Kidney (tissue), 14 donors: ENCODE data around the gene SSNA1. TPM values are rescaled to one million over a fixed set of nuclear protein-coding genes. Genes with fewer than 3 reads are reported as not detected.

Experiments used
- DNase-seq, 5 donors: peaks; one replicate each; pipeline ENCODE4 v3.0.0-alpha.2; 2013 to 2020
- FAIRE-seq: peaks from 2 replicates; lab custom pipeline; 2012; peaks lifted over from hg19 to GRCh38; lab: Jason Lieb, UNC
- H3K27ac ChIP-seq, 2 donors: one replicate each; pipeline ENCODE4 v1.7.0; 2013; ENCODE audit warnings: low read depth in 2 of 2, low read length in 2 of 2, inconsistent platforms in 1 of 2
- H3K27me3 ChIP-seq: one replicate; pipeline ENCODE4 v1.7.1; 2013; ENCODE audit warnings: low read length, inconsistent platforms; ENCODE audit not compliant: control insufficient read depth, insufficient read depth
- H3K36me3 ChIP-seq, 3 donors: one replicate each; pipeline versions ENCODE4 v1.7.0 to v1.7.1; 2013; ENCODE audit warnings: low read length in 3 of 3, control low read depth in 1 of 3, inconsistent platforms in 1 of 3; ENCODE audit not compliant: insufficient read depth in 3 of 3, control insufficient read depth in 2 of 3
- H3K4me1 ChIP-seq, 3 donors: one replicate each; pipeline versions ENCODE4 v1.7.0 to v1.7.1; 2013; ENCODE audit warnings: low read length in 3 of 3, inconsistent platforms in 1 of 3, low read depth in 1 of 3; ENCODE audit not compliant: control insufficient read depth in 2 of 3, insufficient read depth in 2 of 3
- H3K4me3 ChIP-seq, 3 donors: one replicate each; pipeline versions ENCODE4 v1.7.0 to v1.8.1; 2013; ENCODE audit warnings: low read length in 3 of 3, control low read depth in 1 of 3, inconsistent platforms in 1 of 3
- H3K9ac ChIP-seq, 3 donors: one replicate each; pipeline versions ENCODE4 v1.7.0 to v1.7.1; 2013; ENCODE audit warnings: low read length in 3 of 3, control low read depth in 1 of 3, inconsistent platforms in 1 of 3
- H3K9me3 ChIP-seq, 3 donors: one replicate each; pipeline versions ENCODE4 v1.7.0 to v1.7.1; 2013; ENCODE audit warnings: low read length in 3 of 3, control low read depth in 1 of 3, inconsistent platforms in 1 of 3; ENCODE audit not compliant: control insufficient read depth in 2 of 3, insufficient read depth in 1 of 3
- CTCF ChIP-seq: IDR thresholded peaks from 3 replicates; pipeline ENCODE4 v1.5.1; 2012; ENCODE audit warnings: mild to moderate bottlenecking, moderate library complexity, borderline replicate concordance; ENCODE audit not compliant: insufficient read depth; ENCODE audit errors: extremely low read depth
- intact Hi-C: fragments of 100-400 bp; cut with DNase I; formaldehyde crosslinking; loops from one replicate; pipeline ENCODE4 v1.11.1; 2022
- polyA plus RNA-seq: library from polyadenylated mRNA; stranded (reverse); fragments of 350-450 nt; fragmentation: Illumina TruSeq; extraction: RNeasy Lipid Tissue Mini Kit (QIAGEN cat#74804); gene quantifications from one replicate; pipeline ENCODE4 v1.2.3, GENCODE V29; 2014; ENCODE audit warnings: low read depth, low replicate concordance; ENCODE audit not compliant: insufficient read depth
- total RNA-seq: library from RNA; stranded (reverse); fragmentation: NEBNext Ultra II Directional; extraction: Animal tissue kit (Norgen Biotek cat#: 25700); gene quantifications from one replicate; pipeline ENCODE4 v1.2.1, GENCODE V29; 2021
- donor health status: control.
- donor health status: control.
- donor health status: control.
- donor health status: control.
- donor health status: control.
- donor health status: DM: yes; HTN: yes; CAD: no.
- donor health status: Normal renal cell carcinoma (clear cell type).

The SSNA1 gene
- total and polyA plus RNA-seq, 2 donors from 2014 or later: 52.5 to 131 TPM

GRCh38 chr9:137139468-137140150 lies 48.9 kb upstream of the SSNA1 start:
- H3K27me3 ChIP-seq: peaks cover 23% of the 10 kb centered on the region
- no peak for DNase-seq

GRCh38 chr9:137140151-137141012 lies 48.1 kb upstream of the SSNA1 start:
- TF ChIP-seq CTCF: no peak
- H3K36me3 ChIP-seq: no peaks in the 10 kb centered on the region
- FAIRE-seq (no peak), DNase-seq (no peak)
- H3K9me3 ChIP-seq: no peaks in the 10 kb centered on the region
- H3K9ac ChIP-seq: no peak overlapping the region
- no peaks in the 10 kb centered on the region for H3K4me1 ChIP-seq
- intact Hi-C loops: no loop called here
- H3K27ac ChIP-seq: no peak overlapping the region
- H3K27me3 ChIP-seq: peaks cover 23% of the 10 kb centered on the region
- no peak overlapping the region for H3K4me3 ChIP-seq

More at GRCh38 chr9:137139468-137140150, 48.9 kb upstream of the SSNA1 start:
- Histone ChIP-seq H3K4me1 (no peaks in the 10 kb centered on the region), H3K27ac (no peak overlapping the region), H3K36me3 (no peaks in the 10 kb centered on the region), H3K9ac (no peak overlapping the region), H3K4me3 (no peak overlapping the region), H3K9me3 (no peaks in the 10 kb centered on the region)
- no peak for FAIRE-seq
- no peak for TF ChIP-seq CTCF
- intact Hi-C loops: no loop called here

GRCh38 chr9:137141050-137141810 lies 47.2 kb upstream of the SSNA1 start:
- H3K27me3 ChIP-seq: peaks cover 23% of the 10 kb centered on the region
- no peak overlapping the region for H3K27ac ChIP-seq
- no peak overlapping the region for H3K9ac ChIP-seq
- no peaks in the 10 kb centered on the region for H3K36me3 ChIP-seq
- H3K9me3 ChIP-seq: no peaks in the 10 kb centered on the region
- H3K4me3 ChIP-seq: no peak overlapping the region
- FAIRE-seq (no peak), DNase-seq (no peak)
- TF ChIP-seq CTCF: no peak
- no peaks in the 10 kb centered on the region for H3K4me1 ChIP-seq
- intact Hi-C loops: no loop called here
